GM12891 (cell line): ENCODE results near the gene PTPN7.

Experiments
- POLR2A ChIP-seq: IDR thresholded peaks from 2 replicates; pipeline ENCODE4 v1.6.1; 2011; ENCODE audit warnings: low read depth, low read length, control low read depth
- POLR2AphosphoS5 ChIP-seq: IDR thresholded peaks from 2 replicates; pipeline ENCODE4 v1.6.1; 2011; ENCODE audit warnings: low read depth, low read length, control low read depth

GRCh38 chr1:202104073-202104472 lies 56.3 kb downstream of the PTPN7 start:
- TF ChIP-seq POLR2AphosphoS5, result no peak
- no peak for TF ChIP-seq POLR2A
